GM12872 (cell line): Measurements from ENCODE around the gene ZNF385C.

Source experiments
- CTCF ChIP-seq: IDR thresholded peaks from 3 replicates; pipeline ENCODE4 v1.5.1; 2011; ENCODE audit warnings: low read depth, mild to moderate bottlenecking, low read length, moderate library complexity; ENCODE audit not compliant: insufficient read depth

Gene ZNF385C

GRCh38 chr17:42087736-42088705 lies 10.3 kb downstream of the ZNF385C start:
- no peak for TF ChIP-seq CTCF

GRCh38 chr17:42087042-42087701 lies 11.1 kb downstream of the ZNF385C start:
- no peak for TF ChIP-seq CTCF

GRCh38 chr17:42081516-42082129 lies 16.6 kb downstream of the ZNF385C start:
- no peak for TF ChIP-seq CTCF

- TF ChIP-seq CTCF, result no peak
These were observed 18.7 kb downstream of the ZNF385C start for GRCh38 chr17:42079541-42079940.

- TF ChIP-seq CTCF, result no peak
These were observed 19.8 kb downstream of the ZNF385C start for GRCh38 chr17:42078396-42079043.

GRCh38 chr17:42077755-42078154 lies 20.5 kb downstream of the ZNF385C start:
- no peak for TF ChIP-seq CTCF
